ENCODE results near the gene HDAC4. TPM values are rescaled to one million over a fixed set of nuclear protein-coding genes. Genes with fewer than 3 reads are reported as not detected.
"Not testable (repeated sequence)": the region's sequence is repeated elsewhere in the genome, so short reads cannot be mapped to it uniquely, and the experiment has no call there.

HDAC4 gene
- total and polyA plus RNA-seq, 2 of the 4 experiments (the other 2 are of a cell fraction), result 4.1 to 7.2 TPM

- H4K8ac ChIP-seq (ENCODE audit: low read depth in 2 of 2, low read length in 2 of 2); H3K9ac ChIP-seq (ENCODE audit: low read depth, low read length); H2BK15ac ChIP-seq (ENCODE audit: low read depth, low read length); intact Hi-C loops (cut with micrococcal nuclease); H3K4ac ChIP-seq (ENCODE audit: low read depth, low read length); H3K79me1 ChIP-seq (ENCODE audit: low read depth in 1 of 2, low read length in 2 of 2); H3K27me3 ChIP-seq (ENCODE audit: control insufficient read depth, insufficient read depth, low read length); H3K4me3 ChIP-seq (ENCODE audit: insufficient read depth, low read depth, low read length); H4K20me1 ChIP-seq (ENCODE audit: insufficient read depth, low read length); H3K4me2 ChIP-seq (ENCODE audit: low read depth, low read length); H4K91ac ChIP-seq (ENCODE audit: insufficient read depth, low read depth, low read length); H3K56ac ChIP-seq (ENCODE audit: extremely low read depth, insufficient read depth, low read length); H3K9me1 ChIP-seq (ENCODE audit: insufficient read depth, low read length); H3K4me1 ChIP-seq (ENCODE audit: control insufficient read depth, insufficient read depth, low read length); H3K27ac ChIP-seq (ENCODE audit: insufficient read depth, low read length); POLR2A ChIA-PET (ENCODE audit: unreplicated experiment); dilution Hi-C loops (cut with HindIII; ENCODE audit: low sequenced_read_pairs, unreplicated experiment); CTCF ChIA-PET; in situ Hi-C loops (cut with MboI; ENCODE audit: low sequenced_read_pairs); H2AFZ ChIP-seq (replicated peaks; ENCODE audit: low read length, poor library complexity); H3K9me3 ChIP-seq (ENCODE audit: control insufficient read depth, insufficient read depth, low read length); BruUV-seq (replicated peaks); H2BK120ac ChIP-seq (ENCODE audit: low read depth, low read length); H4K5ac ChIP-seq (ENCODE audit: low read depth, low read length); H3K23ac ChIP-seq (ENCODE audit: low read depth, low read length); H2BK20ac ChIP-seq (ENCODE audit: low read depth, low read length); H2AK9ac ChIP-seq (replicated peaks; ENCODE audit: low read depth, low read length, poor library complexity); H3K18ac ChIP-seq (ENCODE audit: low read depth, low read length); H3K14ac ChIP-seq (replicated peaks; ENCODE audit: low read depth, low read length); H2BK5ac ChIP-seq (ENCODE audit: low read depth, low read length, poor library complexity, severe bottlenecking): not testable (repeated sequence)
- peak; percentile 77 for ATAC-seq (ENCODE audit: low read depth)
- TF ChIP-seq FOS (IDR thresholded peaks at IDR 0.05; ENCODE audit: low read depth, low read length) (0 out of 2 replicates have a peak, but pooled peaks have one; percentile 39), RCOR1 (IDR thresholded peaks at IDR 0.05; ENCODE audit: insufficient replicate concordance, low read length) (peak; percentile 74)
- peaks cover 65% of the 10 kb centered on the region for H3K36me3 ChIP-seq (ENCODE audit: control insufficient read depth, insufficient read depth, low read length)
- DNase-seq, result peak; percentile 79
- 90% methylated on average over 2 of the region's 18 CpGs; no CpG with 5 or more reads in 1 of the 2 experiments for WGBS, 2 experiments (ENCODE audit: extremely low coverage in 2 of 2, insufficient read length in 1 of 2)
- H2AK5ac ChIP-seq (ENCODE audit: low read depth, low read length), result peak overlapping the region; percentile 0; the same call in 1 of the 2 replicates
Observed at GRCh38 chr2:239069362-239070333, 331.2 kb downstream of the HDAC4 start.

All from IMR-90 (cell line).